Heart right ventricle (tissue), 16 donors: Measurements from ENCODE around the gene TVP23C. TPM values are rescaled to one million over a fixed set of nuclear protein-coding genes. Genes with fewer than 3 reads are reported as not detected.

Experiments used
- ATAC-seq, 8 donors: fragments of 200-7000 bp; cut with Tn5 transposase; one replicate each; pipeline ENCODE4 v1.9.1; 2020; ENCODE audit warnings: mild to moderate bottlenecking in 8 of 8, moderate library complexity in 8 of 8, moderate number of reproducible peaks in 1 of 8
- DNase-seq, 2 donors: peaks; one replicate each; pipeline ENCODE4 v3.0.0-alpha.2; 2020
- H3K27ac ChIP-seq, 10 donors: fragments of 200-600 bp; sonication (generic) in 2 of 10; one replicate each; pipeline versions ENCODE4 v1.5.0 to v1.8.0; 2020 to 2022; ENCODE audit warnings: mild to moderate bottlenecking in 3 of 10
- H3K27me3 ChIP-seq, 7 donors: fragments of 200-600 bp; one replicate each; pipeline ENCODE4 v1.8.0; 2021 to 2022; ENCODE audit warnings: mild to moderate bottlenecking in 2 of 7
- H3K36me3 ChIP-seq, 9 donors: fragments of 200-600 bp; sonication (generic) in 1 of 9; one replicate each; pipeline versions ENCODE4 v1.5.0 to v1.8.0; 2020 to 2022; ENCODE audit warnings: mild to moderate bottlenecking in 2 of 9
- H3K4me1 ChIP-seq, 9 donors: fragments of 200-600 bp; sonication (generic) in 1 of 9; one replicate each; pipeline versions ENCODE4 v1.5.0 to v1.8.0; 2020 to 2022; ENCODE audit warnings: mild to moderate bottlenecking in 4 of 9
- H3K4me3 ChIP-seq, 10 donors: fragments of 200-600 bp; sonication (generic) in 2 of 10; one replicate each; pipeline versions ENCODE4 v1.5.0 to v1.8.0; 2020 to 2022; ENCODE audit warnings: mild to moderate bottlenecking in 7 of 10, moderate library complexity in 2 of 10
- H3K9me3 ChIP-seq, 11 donors: fragments of 200-600 bp in 10 of 11; sonication (generic) in 2 of 11; one replicate each; pipeline versions ENCODE4 v1.5.0 to v1.8.0; 2013 to 2022; ENCODE audit warnings: mild to moderate bottlenecking in 2 of 11, control low read depth in 1 of 11, moderate library complexity in 1 of 11
- WGBS, 2 donors: extraction: QIAGEN DNeasy Blood & Tissue Kit; methylation state at CpG; one replicate each; pipeline ENCODE4 v1.1.7; 2013; ENCODE audit warnings: inconsistent platforms in 1 of 2; 5-methylcytosine and 5-hydroxymethylcytosine counted together
- intact Hi-C, 10 donors: fragments of 100-400 bp; cut with DNase I; formaldehyde crosslinking; loops; one replicate each; pipeline versions ENCODE4 v1.11.1 to v1.14.2; 2022
- polyA plus RNA-seq, 2 donors: library from polyadenylated mRNA; stranded (reverse); fragments of 200-250 nt; gene quantifications; one replicate each; pipeline ENCODE4 v1.2.3, GENCODE V29; 2013
- total RNA-seq, 10 donors: library from RNA; stranded (reverse); fragmentation: NEBNext Ultra II Directional in 3 of 10; extraction: Animal tissue kit (Norgen Biotek cat#: 25700) in 3 of 10; gene quantifications; one replicate each; pipeline versions ENCODE4 v1.2.1 to v1.2.4, GENCODE V29; 2021 to 2023
- TF ChIP-seq, protein P1 (sequence below), 9 donors: fragments of 200-600 bp; sonication (generic) in 2 of 9; IDR thresholded peaks; one replicate each; pipeline versions ENCODE4 v1.5.0 to v1.8.0; 2021 to 2022; ENCODE audit warnings: antibody characterized with exemption in 9 of 9, mild to moderate bottlenecking in 5 of 9, moderate library complexity in 1 of 9
- donor health status: Arrhythmogenic right ventricular cardiomyopathy.
- donor health status: ischemic (EF 13 %, LVEDD 7.1; RV severe dilation, severe dysfunction).
- donor health status: healthy with polysubstance abuse.
- donor health status: DM: no; HTN: yes; CAD: no.
- donor health status: DM: no; HTN: no; CAD: no.
- donor health status: ischemic (EF 25% LVEDD 6.9; RV normal size, moderate dysfunction).
- donor health status: ischemic (EF 25% LVEDD 5.7; RV mildly dilated, moderate dysfunction).
- donor health status: healthy.
- donor health status: DM: yes; HTN: yes; CAD: no.
- donor health status: Ischemic cardiomyopathy.
- donor health status: ischemic (EF 35%, LVEDD 5.7; RV mildly dilated, moderate dysfunction).
- donor health status: nonischemic (EF 11% LVEDD 7.7; RV severe dilation, severe dysfunction).
- donor health status: DM: yes; HTN: yes; CAD: no.
- donor health status: PGD.
- donor health status: ischemic (EF 29% LVEDD 5.4; RV normal size, mild dysfunction).
- donor health status: nonischemic (EF 23%, LVEDD 6.1; RV moderate dilation, normal function).

The TVP23C gene
- total and polyA plus RNA-seq, 12 donors, result 2.0 to 8.2 (median 4.8) TPM

DNA sequence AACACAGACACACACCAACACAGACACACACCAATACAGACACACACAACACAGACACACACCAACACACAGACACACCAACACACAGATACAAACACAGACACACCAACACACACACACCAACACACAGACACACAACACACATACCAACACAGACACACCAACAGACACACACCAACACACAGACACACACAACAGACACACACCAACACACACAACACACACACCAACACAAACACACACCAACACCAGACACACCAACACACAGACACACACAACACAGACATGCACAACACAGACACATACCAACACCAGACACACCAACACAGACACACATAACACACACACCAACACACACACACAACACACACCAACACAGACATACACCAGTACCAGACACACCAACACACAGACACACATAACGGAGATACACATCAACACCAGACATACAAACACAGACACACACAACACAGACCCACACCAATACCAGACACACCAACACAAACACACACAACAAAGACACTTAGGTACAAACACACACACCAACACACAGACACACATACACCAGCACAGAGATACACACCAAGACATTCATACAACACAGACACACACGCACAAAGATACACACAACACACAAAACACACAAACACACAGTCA is 98.1 kb downstream of the TVP23C start:
- Histone ChIP-seq H3K4me1 (peaks cover 4 to 44% (median 27%) of the 10 kb centered on the region in 9 donors), H3K36me3 (no peaks in the 10 kb centered on the region), H3K27ac (no peak overlapping the region), H3K4me3 (no peak overlapping the region), H3K27me3 (no peaks in the 10 kb centered on the region), H3K9me3 (no peaks in the 10 kb centered on the region)
- intact Hi-C loops, result loop anchor here in 1 of 10 donors (5.0 kb wide), 1 partner anchor 48 kb away; no protein-coding TSS in a partner anchor
- 96 to 99% methylated on average over 2 of the region's 2 CpGs for WGBS, 2 donors
- ATAC-seq, result no peak
- TF ChIP-seq, protein P1, sequence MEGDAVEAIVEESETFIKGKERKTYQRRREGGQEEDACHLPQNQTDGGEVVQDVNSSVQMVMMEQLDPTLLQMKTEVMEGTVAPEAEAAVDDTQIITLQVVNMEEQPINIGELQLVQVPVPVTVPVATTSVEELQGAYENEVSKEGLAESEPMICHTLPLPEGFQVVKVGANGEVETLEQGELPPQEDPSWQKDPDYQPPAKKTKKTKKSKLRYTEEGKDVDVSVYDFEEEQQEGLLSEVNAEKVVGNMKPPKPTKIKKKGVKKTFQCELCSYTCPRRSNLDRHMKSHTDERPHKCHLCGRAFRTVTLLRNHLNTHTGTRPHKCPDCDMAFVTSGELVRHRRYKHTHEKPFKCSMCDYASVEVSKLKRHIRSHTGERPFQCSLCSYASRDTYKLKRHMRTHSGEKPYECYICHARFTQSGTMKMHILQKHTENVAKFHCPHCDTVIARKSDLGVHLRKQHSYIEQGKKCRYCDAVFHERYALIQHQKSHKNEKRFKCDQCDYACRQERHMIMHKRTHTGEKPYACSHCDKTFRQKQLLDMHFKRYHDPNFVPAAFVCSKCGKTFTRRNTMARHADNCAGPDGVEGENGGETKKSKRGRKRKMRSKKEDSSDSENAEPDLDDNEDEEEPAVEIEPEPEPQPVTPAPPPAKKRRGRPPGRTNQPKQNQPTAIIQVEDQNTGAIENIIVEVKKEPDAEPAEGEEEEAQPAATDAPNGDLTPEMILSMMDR (IDR thresholded peaks at IDR 0.05), result no peak
- no peak for DNase-seq

DNA sequence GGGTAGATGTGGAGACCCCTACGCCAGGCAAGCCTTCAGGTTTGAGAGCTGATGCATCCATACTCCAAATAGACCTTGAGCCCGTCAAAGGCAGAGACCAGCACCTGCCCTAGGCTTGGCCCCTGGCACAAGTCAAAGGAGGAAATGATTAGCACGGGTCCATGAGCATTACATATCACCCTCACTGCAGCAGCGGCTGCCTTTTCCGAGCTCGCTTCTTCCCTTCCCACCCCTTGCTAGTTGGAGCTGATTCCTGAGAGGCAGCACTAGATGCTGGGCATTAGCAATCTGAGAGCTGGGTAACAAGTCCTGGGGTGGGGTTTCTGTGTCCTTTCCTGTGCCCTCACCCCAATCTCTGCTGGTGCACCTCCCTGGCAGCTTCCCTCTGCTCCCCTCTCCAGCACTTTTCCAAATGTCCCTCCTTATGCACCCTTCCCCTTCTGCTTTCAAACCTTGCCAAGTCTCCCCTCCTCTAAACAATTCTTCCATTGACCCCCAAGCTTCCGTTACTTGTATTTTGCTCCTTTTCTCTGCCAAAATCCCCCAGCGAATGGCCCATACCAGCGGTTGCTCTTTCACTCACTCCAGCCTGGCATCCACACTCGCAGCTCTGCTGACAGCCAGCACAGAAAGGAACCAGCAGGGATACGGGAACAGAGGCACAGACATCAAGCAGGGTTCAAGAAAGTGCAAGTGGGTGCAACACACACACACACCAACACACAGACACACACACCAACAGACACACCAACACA is 98.9 kb downstream of the TVP23C start:
- TF ChIP-seq, protein P1 (IDR thresholded peaks at IDR 0.05), result no peak
- peak overlapping the region in 5 of 10 donors; percentile 3 to 77 (median 72) for H3K27ac ChIP-seq
- ATAC-seq (peak in 6 of 8 donors; percentile 22 to 47 (median 42)), DNase-seq (no peak)
- no peak overlapping the region for H3K4me3 ChIP-seq
- no peaks in the 10 kb centered on the region for H3K9me3 ChIP-seq
- WGBS, 2 donors, result 52 to 56% methylated on average over 11 of the region's 11 CpGs
- H3K4me1 ChIP-seq, result peaks cover 0 to 39% (median 25%) of the 10 kb centered on the region in 9 donors
- intact Hi-C loops, result loop anchor here in 1 of 10 donors (5.0 kb wide), 1 partner anchor 52 kb away; no protein-coding TSS in a partner anchor
- no peaks in the 10 kb centered on the region for H3K27me3 ChIP-seq
- H3K36me3 ChIP-seq, result no peaks in the 10 kb centered on the region

DNA sequence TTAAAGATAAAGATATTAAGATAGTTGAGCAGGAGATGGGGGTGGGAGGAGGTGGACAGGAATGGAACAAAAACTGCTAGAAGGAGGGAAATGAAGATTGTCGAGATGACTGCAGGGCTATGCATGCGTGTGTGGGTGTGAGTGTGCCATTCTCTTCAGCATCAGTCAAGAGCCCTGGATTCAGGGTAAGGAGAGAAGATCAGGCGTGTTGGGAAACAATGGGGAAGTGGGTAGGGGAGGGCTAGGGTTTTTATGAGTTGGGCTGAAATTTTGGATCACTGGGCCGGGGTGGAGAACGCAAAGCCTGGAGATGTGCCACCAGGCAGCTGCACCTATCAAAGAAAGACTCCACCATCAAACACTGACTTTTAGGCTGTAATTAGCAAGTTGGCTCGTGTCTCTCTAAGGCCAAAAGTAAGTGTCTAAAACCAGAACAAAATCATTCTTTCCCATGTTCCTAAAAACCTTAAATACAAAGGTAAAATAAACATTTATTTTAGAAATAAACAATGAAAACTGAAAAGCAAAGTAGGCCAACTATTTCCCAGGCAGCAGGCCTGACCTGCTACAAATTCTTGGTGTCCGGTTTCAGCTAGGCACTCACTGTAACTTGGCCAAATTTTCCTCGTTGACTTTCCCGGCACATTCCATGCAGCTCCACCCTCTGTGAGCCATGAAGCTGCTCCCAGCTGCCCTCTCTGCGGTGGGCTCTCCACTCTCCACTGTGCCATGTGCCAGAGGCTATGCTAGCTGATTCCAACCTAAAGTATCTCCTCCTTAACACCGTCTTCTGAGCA is 100.1 kb downstream of the TVP23C start:
- DNase-seq, result peak in 1 of 2 donors; percentile 40
- peak; percentile 68 to 86 (median 82) for ATAC-seq
- 38 to 49% methylated on average over 11 of the region's 11 CpGs for WGBS, 2 donors
- H3K36me3 ChIP-seq, result no peaks in the 10 kb centered on the region
- peaks cover 1 to 38% (median 25%) of the 10 kb centered on the region in 9 donors for H3K4me1 ChIP-seq
- intact Hi-C loops, result loop anchor here in 1 of 10 donors (5.0 kb wide), 1 partner anchor 51 kb away; no protein-coding TSS in a partner anchor
- no peak overlapping the region for H3K4me3 ChIP-seq
- TF ChIP-seq, protein P1 (IDR thresholded peaks at IDR 0.05), result no peak
- H3K9me3 ChIP-seq, result no peaks in the 10 kb centered on the region
- H3K27me3 ChIP-seq, result no peaks in the 10 kb centered on the region
- peak overlapping the region in 9 of 10 donors; percentile 2 to 77 (median 61) for H3K27ac ChIP-seq

DNA sequence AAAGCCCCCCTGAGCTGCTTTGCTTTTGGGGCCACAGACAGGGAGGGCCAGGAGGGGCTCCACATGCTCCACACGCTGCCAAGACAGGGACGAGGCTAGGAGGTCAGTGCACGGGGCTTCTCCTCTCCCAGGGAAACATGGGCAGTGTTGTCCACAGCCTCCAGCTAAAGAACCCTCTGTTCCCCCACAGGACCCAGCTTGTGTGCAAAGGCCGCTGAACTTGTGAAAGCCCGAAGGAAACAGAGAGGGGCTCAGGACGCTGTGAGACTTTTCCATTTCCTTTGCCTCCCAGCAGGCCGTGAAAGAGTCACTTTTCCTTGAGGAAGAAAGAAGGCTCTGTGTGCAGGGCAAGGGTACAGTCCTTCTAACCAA is 105.6 kb downstream of the TVP23C start:
- TF ChIP-seq, protein P1 (IDR thresholded peaks at IDR 0.05), result no peak
- H3K4me1 ChIP-seq, result peaks cover 4 to 33% (median 25%) of the 10 kb centered on the region in 9 donors
- peak; percentile 39 to 83 (median 58) for ATAC-seq
- WGBS, 2 donors, result 43 to 49% methylated on average over 7 of the region's 7 CpGs
- intact Hi-C loops, result loop anchor here in 4 of 10 donors (2.0 to 10.0 kb wide), 7 partner anchors 35 to 197 kb away; partner anchors contain the start of gene TEKT3 (in 1 of the 4)
- H3K36me3 ChIP-seq, result peaks cover 0 to under 1% (median 0%) of the 10 kb centered on the region in 9 donors
- no peak for DNase-seq
- peaks cover 0 to 10% (median 5%) of the 10 kb centered on the region in 11 donors for H3K9me3 ChIP-seq
- peak overlapping the region; percentile 23 to 80 (median 71) for H3K27ac ChIP-seq
- H3K27me3 ChIP-seq, result no peaks in the 10 kb centered on the region
- H3K4me3 ChIP-seq, result no peak overlapping the region
